OCI-LY7 (cell line): Measurements from ENCODE around the gene NAV2.

Experiments
- EZH2phosphoT487 ChIP-seq: fragments of 200-600 bp; sonication (generic); IDR thresholded peaks from 2 replicates; pipeline ENCODE4 v1.6.1; 2018; ENCODE audit warnings: low read depth, borderline replicate concordance, mild to moderate bottlenecking, mixed run types, antibody characterized with exemption, low read length, moderate library complexity, mixed read lengths
- TF ChIP-seq, protein P1 (sequence below): fragments of 200-600 bp; sonication (generic); conservative IDR thresholded peaks from 2 replicates; pipeline ENCODE4 v1.5.1; 2014; ENCODE audit warnings: mild to moderate bottlenecking, antibody characterized with exemption, low read length, moderate library complexity, mixed read lengths

DNA sequence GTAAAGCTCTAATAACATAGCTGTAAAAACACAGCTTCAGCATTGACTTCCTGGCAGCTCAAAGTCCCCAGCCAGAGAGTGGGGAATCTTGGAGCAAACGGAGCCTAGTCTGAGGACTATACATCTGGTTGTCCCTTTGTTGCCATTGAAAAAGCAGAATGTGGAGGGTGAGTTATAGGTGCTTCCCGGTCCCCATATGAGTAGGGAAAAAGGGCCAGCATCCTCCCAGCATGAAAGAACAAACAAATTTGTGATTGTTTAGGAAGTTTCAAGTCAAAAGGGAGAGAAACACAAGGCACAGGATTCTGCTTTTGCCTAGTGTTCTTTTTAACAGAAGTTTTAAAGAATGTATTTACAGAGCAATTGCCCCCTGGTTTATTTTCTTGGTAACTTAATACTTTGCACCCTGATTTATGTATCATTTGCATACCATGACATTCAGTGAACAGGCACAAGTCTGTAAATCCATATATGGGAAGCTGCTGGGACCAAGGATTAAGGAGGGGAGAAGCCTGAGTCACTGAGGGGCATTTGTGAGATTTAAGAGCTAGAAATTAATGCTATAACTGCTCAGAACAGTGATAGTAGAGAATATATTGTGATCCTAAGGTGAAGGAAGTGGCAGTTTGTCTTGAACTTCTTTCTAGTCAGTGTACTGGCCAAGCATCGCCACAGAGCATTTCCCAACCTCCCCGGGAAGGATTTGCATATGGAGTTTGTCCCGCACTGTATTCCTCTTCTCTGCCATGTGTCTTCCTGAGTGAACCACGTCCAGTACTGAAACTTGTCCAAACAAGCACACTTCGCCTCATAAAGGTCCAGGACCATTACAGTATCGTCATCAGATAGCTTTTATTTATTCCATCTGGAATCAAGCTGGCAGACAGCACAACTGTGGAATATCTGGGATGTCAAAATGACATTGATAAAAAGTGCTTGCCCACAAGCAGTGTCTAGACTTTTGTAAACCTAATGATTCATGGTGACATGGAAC is 344.6 kb downstream of the NAV2 start:
- TF ChIP-seq, protein P1, sequence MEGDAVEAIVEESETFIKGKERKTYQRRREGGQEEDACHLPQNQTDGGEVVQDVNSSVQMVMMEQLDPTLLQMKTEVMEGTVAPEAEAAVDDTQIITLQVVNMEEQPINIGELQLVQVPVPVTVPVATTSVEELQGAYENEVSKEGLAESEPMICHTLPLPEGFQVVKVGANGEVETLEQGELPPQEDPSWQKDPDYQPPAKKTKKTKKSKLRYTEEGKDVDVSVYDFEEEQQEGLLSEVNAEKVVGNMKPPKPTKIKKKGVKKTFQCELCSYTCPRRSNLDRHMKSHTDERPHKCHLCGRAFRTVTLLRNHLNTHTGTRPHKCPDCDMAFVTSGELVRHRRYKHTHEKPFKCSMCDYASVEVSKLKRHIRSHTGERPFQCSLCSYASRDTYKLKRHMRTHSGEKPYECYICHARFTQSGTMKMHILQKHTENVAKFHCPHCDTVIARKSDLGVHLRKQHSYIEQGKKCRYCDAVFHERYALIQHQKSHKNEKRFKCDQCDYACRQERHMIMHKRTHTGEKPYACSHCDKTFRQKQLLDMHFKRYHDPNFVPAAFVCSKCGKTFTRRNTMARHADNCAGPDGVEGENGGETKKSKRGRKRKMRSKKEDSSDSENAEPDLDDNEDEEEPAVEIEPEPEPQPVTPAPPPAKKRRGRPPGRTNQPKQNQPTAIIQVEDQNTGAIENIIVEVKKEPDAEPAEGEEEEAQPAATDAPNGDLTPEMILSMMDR: no peak
- no peak for TF ChIP-seq EZH2phosphoT487
